Loucy (cell line): ENCODE data around the gene ESF1.

Experiments
- EZH2phosphoT487 ChIP-seq: fragments of 200-600 bp; IDR thresholded peaks from 2 replicates; pipeline ENCODE4 v1.6.1; 2018; ENCODE audit warnings: antibody characterized with exemption, mild to moderate bottlenecking, moderate library complexity, borderline replicate concordance
- TF ChIP-seq, protein P1 (sequence below): fragments of 200-600 bp; sonication (generic); conservative IDR thresholded peaks from 2 replicates; pipeline ENCODE4 v1.5.1; 2014; ENCODE audit warnings: mild to moderate bottlenecking, antibody characterized with exemption, low read length

DNA sequence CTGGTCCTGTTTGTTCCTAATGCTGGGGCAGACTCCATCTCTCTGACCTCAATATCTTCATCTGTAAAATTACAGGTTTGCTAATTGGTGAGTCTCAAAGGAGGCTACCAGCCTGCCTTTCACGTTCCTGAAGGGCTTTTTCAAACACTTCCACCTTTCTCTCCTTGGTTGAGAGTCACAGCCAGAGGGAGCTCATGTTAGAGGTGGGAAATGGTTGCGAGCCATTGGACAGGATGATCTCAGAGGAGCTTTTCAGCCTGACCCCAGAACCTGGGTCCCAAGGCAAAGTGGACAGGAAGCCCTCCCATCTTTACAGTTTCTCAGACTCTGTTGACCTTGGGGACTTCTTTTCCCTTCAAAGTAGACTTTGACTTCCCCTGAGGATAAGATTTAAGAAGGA is 37.7 kb upstream of the ESF1 start:
- TF ChIP-seq, protein P1, sequence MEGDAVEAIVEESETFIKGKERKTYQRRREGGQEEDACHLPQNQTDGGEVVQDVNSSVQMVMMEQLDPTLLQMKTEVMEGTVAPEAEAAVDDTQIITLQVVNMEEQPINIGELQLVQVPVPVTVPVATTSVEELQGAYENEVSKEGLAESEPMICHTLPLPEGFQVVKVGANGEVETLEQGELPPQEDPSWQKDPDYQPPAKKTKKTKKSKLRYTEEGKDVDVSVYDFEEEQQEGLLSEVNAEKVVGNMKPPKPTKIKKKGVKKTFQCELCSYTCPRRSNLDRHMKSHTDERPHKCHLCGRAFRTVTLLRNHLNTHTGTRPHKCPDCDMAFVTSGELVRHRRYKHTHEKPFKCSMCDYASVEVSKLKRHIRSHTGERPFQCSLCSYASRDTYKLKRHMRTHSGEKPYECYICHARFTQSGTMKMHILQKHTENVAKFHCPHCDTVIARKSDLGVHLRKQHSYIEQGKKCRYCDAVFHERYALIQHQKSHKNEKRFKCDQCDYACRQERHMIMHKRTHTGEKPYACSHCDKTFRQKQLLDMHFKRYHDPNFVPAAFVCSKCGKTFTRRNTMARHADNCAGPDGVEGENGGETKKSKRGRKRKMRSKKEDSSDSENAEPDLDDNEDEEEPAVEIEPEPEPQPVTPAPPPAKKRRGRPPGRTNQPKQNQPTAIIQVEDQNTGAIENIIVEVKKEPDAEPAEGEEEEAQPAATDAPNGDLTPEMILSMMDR = no peak
- no peak for TF ChIP-seq EZH2phosphoT487
